Measurements from ENCODE around the gene COL5A2.

Gene COL5A2

DNA sequence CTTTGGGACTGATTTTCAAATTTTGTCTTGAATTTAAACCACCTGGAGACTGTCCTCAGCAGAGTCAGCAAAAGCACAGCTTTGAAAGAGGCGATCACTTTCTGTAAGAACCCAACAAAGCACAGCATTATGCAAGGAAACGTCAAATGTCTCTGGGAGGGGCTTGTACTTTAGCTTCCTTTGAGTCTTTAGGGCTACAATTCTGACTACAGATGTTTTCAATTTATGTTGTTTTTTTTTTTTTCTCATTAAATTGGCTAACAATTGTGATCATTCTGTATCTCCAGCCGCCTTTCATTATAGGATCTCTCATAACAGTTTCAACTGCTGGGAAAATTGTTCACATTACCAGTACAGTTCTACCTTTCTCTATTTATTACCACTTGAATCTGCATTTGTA is 157.1 kb downstream of the COL5A2 start:
- DNase-seq (ENCODE audit: extremely low spot score): no peak
- TF ChIP-seq SUZ12 (IDR thresholded peaks at IDR 0.05) (no peak), L3MBTL2 (conservative IDR thresholded peaks at IDR 0.05) (no peak), FOXK2 (IDR thresholded peaks at IDR 0.05) (no peak), HDGF (IDR thresholded peaks at IDR 0.05; ENCODE audit: borderline replicate concordance) (no peak)
- ChIA-PET POLR2A (no interaction called here), CTCF (interaction anchor here (0.6 kb wide), 1 partner anchor 9 kb away, joined by 4 read pairs; no protein-coding TSS in a partner anchor)

DNA sequence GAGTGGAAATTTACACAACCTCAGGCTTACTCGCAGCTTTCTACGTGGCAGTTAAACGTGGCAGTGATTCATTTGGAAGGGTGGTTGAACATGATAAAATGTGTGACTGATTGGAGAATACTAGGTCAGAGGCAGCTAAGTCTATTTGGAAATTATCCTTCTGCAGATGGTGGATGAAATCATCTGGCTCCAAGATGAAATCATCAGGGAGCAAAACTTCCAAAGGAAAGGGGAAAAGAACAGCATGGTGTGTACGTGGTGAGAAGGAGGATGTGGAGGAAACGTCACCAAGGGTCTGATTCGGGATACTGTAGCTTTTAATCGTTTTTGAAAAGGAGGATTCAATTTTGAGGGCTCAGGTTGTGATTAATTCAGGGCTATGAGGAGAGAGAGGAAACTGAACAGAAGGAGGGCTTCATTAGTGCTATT is 157.5 kb downstream of the COL5A2 start:
- DNase-seq (ENCODE audit: extremely low spot score): no peak
- POLR2A ChIA-PET: no interaction called here

DNA sequence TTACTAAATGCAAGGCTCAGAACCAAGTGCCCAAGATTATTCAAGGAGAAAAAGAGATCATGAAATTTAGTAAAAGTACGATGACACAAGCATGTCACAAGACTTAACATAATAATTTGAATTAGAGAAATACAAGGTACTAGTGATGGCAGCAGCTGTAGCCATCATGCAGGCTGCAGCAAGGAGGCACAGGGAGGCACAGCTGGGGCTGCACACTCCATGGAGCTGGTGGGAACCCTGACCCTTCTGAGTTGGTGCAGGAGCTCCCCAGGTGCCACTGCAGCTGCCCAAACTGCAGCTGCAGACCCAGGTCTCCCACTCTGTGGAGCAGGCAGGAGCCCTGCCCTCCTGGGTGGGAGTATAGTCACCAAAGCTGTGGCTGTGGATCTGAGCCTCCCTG is 159.4 kb downstream of the COL5A2 start:
- TF ChIP-seq L3MBTL2 (conservative IDR thresholded peaks at IDR 0.05): no peak
- no peak for TF ChIP-seq ELF4 (IDR thresholded peaks at IDR 0.05)
- TF ChIP-seq NFRKB (IDR thresholded peaks at IDR 0.05): no peak
- TF ChIP-seq BHLHE40 (IDR thresholded peaks at IDR 0.05; ENCODE audit: borderline replicate concordance): no peak
- TF ChIP-seq ZNF384 (IDR thresholded peaks at IDR 0.05): no peak
- no peak for TF ChIP-seq FOXA1 (IDR thresholded peaks at IDR 0.05)
- no peak for TF ChIP-seq CTBP1 (IDR thresholded peaks at IDR 0.05; ENCODE audit: borderline replicate concordance)
- no peak for TF ChIP-seq FOXK2 (IDR thresholded peaks at IDR 0.05)
- no peak for TF ChIP-seq LEF1 (IDR thresholded peaks at IDR 0.05; ENCODE audit: borderline replicate concordance)
- no peak for TF ChIP-seq TARDBP (IDR thresholded peaks at IDR 0.05)
- TF ChIP-seq SUZ12 (IDR thresholded peaks at IDR 0.05): no peak
- TF ChIP-seq HDGF (IDR thresholded peaks at IDR 0.05; ENCODE audit: borderline replicate concordance): no peak
- TF ChIP-seq SP1 (IDR thresholded peaks at IDR 0.05): no peak
- TF ChIP-seq, protein P1, sequence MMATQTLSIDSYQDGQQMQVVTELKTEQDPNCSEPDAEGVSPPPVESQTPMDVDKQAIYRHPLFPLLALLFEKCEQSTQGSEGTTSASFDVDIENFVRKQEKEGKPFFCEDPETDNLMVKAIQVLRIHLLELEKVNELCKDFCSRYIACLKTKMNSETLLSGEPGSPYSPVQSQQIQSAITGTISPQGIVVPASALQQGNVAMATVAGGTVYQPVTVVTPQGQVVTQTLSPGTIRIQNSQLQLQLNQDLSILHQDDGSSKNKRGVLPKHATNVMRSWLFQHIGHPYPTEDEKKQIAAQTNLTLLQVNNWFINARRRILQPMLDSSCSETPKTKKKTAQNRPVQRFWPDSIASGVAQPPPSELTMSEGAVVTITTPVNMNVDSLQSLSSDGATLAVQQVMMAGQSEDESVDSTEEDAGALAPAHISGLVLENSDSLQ (IDR thresholded peaks at IDR 0.05): no peak
- TF ChIP-seq FOXM1 (IDR thresholded peaks at IDR 0.05; ENCODE audit: borderline replicate concordance): no peak
- no peak for TF ChIP-seq ARNT (IDR thresholded peaks at IDR 0.05)
- DNase-seq (ENCODE audit: extremely low spot score): no peak
- CTCF ChIA-PET: no interaction called here
- POLR2A ChIA-PET: no interaction called here

More for the DNA sequence above, 157.5 kb downstream of the COL5A2 start:
- TF ChIP-seq ARNT (IDR thresholded peaks at IDR 0.05): no peak
- no peak for TF ChIP-seq FOXK2 (IDR thresholded peaks at IDR 0.05)
- no peak for TF ChIP-seq CTBP1 (IDR thresholded peaks at IDR 0.05; ENCODE audit: borderline replicate concordance)
- TF ChIP-seq TARDBP (IDR thresholded peaks at IDR 0.05): no peak
- CTCF ChIA-PET: interaction anchor here (0.6 kb wide), 1 partner anchor 9 kb away, joined by 4 read pairs; no protein-coding TSS in a partner anchor

DNA sequence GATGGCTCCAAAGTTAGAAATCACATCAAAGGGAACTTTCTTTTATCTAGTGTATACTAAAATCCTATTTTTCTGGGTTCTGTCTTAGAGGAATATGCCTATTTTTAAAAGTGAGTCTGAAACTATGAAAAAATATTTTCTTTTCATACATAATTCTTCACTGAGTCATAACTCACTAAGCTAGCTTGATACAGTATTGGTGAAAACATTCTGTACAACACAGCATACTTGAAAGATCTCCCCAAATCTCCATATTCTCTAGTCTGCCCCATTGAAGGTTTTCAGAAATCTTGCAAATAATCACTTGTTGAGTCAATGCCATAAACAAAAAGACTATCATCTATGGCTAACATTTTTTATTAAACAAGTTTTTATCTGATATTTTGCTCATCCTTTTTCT is 160.9 kb downstream of the COL5A2 start:
- POLR2A ChIA-PET: no interaction called here
- no peak for TF ChIP-seq FOXK2 (IDR thresholded peaks at IDR 0.05)
- TF ChIP-seq HDGF (IDR thresholded peaks at IDR 0.05; ENCODE audit: borderline replicate concordance): no peak
- no peak for TF ChIP-seq BHLHE40 (IDR thresholded peaks at IDR 0.05; ENCODE audit: borderline replicate concordance)
- no peak for TF ChIP-seq SUZ12 (IDR thresholded peaks at IDR 0.05)
- TF ChIP-seq LEF1 (IDR thresholded peaks at IDR 0.05; ENCODE audit: borderline replicate concordance): no peak
- TF ChIP-seq SP1 (IDR thresholded peaks at IDR 0.05): no peak
- TF ChIP-seq NFRKB (IDR thresholded peaks at IDR 0.05): no peak
- no peak for TF ChIP-seq ELF4 (IDR thresholded peaks at IDR 0.05)
- no peak for TF ChIP-seq FOXA1 (IDR thresholded peaks at IDR 0.05)
- TF ChIP-seq FOXM1 (IDR thresholded peaks at IDR 0.05; ENCODE audit: borderline replicate concordance): no peak
- TF ChIP-seq ZNF384 (IDR thresholded peaks at IDR 0.05): no peak
- no peak for TF ChIP-seq L3MBTL2 (conservative IDR thresholded peaks at IDR 0.05)
- TF ChIP-seq CTBP1 (IDR thresholded peaks at IDR 0.05; ENCODE audit: borderline replicate concordance): no peak
- no peak for TF ChIP-seq ARNT (IDR thresholded peaks at IDR 0.05)
- CTCF ChIA-PET: interaction anchor here (0.7 kb wide), 1 partner anchor 401 kb away, joined by 3 read pairs; no protein-coding TSS in a partner anchor
- DNase-seq (ENCODE audit: extremely low spot score): no peak

DNA sequence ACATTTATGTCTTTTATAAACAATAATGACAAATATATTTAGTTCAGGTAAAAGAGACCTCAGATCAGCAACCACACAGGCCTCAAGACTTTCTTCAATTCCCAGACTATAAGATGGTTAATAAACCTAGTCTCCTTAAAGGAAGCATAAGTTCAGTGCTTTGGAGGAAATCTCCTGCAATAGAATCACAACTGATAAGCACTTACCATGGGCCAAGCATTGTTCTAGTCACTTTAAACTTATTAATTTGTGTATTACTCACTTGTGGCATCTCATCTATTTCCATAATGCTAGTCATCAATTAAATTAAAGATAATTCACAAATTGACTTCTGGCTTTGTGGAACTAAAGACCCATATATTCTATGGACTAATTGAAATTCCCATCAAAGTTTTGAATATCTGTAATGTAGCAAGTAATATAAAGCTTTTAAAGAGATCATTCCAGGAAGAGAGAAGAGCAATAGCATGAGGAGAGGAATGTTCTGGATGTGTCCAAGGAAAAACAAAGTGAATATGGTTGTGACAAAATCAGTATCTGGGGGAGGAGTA is 163.2 kb downstream of the COL5A2 start:
- CTCF ChIA-PET: no interaction called here
- POLR2A ChIA-PET: no interaction called here
- DNase-seq (ENCODE audit: extremely low spot score): no peak
- TF ChIP-seq TARDBP (IDR thresholded peaks at IDR 0.05): no peak
- no peak for TF ChIP-seq LEF1 (IDR thresholded peaks at IDR 0.05; ENCODE audit: borderline replicate concordance)
- TF ChIP-seq SUZ12 (IDR thresholded peaks at IDR 0.05): no peak
- TF ChIP-seq, protein P1 (IDR thresholded peaks at IDR 0.05): no peak
- no peak for TF ChIP-seq FOXM1 (IDR thresholded peaks at IDR 0.05; ENCODE audit: borderline replicate concordance)
- no peak for TF ChIP-seq CTBP1 (IDR thresholded peaks at IDR 0.05; ENCODE audit: borderline replicate concordance)
- TF ChIP-seq ARNT (IDR thresholded peaks at IDR 0.05): no peak

DNA sequence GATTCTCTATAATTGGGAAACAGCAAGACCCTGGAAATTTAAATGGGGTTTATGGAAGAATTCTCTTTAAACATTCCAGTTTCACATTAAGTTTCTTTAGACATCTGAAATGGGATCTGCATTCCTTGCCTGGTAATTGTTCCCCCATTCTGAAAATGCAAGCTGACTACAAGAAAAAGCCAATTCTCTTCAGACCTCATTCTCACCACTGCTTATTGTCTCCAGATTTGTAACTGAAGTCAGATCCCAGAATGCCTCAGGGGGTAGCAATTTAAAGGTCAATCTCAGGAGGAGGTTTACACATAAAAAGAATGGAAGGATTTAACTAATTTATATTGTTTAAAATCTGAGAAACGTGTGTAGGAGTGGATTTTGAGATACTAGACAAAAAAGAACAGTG is 164.2 kb downstream of the COL5A2 start:
- CTCF ChIA-PET: no interaction called here
- TF ChIP-seq SUZ12 (IDR thresholded peaks at IDR 0.05) (no peak), SP1 (IDR thresholded peaks at IDR 0.05) (no peak), FOXA1 (IDR thresholded peaks at IDR 0.05) (no peak), HDGF (IDR thresholded peaks at IDR 0.05; ENCODE audit: borderline replicate concordance) (no peak), ELF4 (IDR thresholded peaks at IDR 0.05) (no peak)
- no peak for DNase-seq (ENCODE audit: extremely low spot score)
- POLR2A ChIA-PET: no interaction called here

DNA sequence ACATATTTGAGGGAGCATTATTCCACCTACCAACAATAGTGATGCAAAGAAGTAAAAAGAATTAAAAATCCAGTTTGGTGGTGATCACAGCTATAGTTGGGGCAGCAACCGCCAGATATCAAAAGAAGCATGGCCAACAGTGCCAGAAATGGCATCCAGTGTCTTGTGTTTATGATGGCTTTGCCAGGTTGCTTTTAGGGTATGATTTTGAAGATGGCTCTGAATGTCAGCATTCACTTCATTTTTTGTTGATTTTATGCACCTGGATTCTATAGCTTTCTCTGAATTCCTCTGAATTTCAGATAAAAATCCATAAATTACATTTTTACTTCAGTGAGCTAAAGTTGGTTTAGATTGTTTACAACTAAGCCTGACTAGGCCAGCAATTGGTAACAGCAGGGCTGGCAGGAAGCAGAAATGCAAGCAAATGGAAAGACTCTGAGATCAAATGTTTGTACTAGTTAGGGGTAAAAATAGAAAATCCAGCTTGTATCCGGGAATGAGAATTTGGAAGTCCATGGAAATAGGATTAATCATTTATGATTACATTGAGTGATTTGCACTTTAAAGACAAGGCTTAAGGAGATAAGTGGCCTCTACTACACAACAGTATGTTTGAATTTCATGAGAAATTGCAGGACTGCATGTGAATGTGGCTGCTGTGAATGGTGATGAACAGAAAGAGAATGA is 165.0 kb downstream of the COL5A2 start:
- CTCF ChIA-PET: interaction anchor here (0.7 kb wide), 1 partner anchor 389 kb away, joined by 3 read pairs; no protein-coding TSS in a partner anchor
- TF ChIP-seq FOXM1 (IDR thresholded peaks at IDR 0.05; ENCODE audit: borderline replicate concordance): no peak
- no peak for TF ChIP-seq CTBP1 (IDR thresholded peaks at IDR 0.05; ENCODE audit: borderline replicate concordance)
- no peak for TF ChIP-seq NFRKB (IDR thresholded peaks at IDR 0.05)
- no peak for TF ChIP-seq TARDBP (IDR thresholded peaks at IDR 0.05)
- TF ChIP-seq BHLHE40 (IDR thresholded peaks at IDR 0.05; ENCODE audit: borderline replicate concordance): no peak
- TF ChIP-seq LEF1 (IDR thresholded peaks at IDR 0.05; ENCODE audit: borderline replicate concordance): no peak
- no peak for TF ChIP-seq HDGF (IDR thresholded peaks at IDR 0.05; ENCODE audit: borderline replicate concordance)
- TF ChIP-seq SUZ12 (IDR thresholded peaks at IDR 0.05): no peak
- TF ChIP-seq L3MBTL2 (conservative IDR thresholded peaks at IDR 0.05): no peak
- POLR2A ChIA-PET: no interaction called here

More for the DNA sequence above, 165.0 kb downstream of the COL5A2 start:
- no peak for DNase-seq (ENCODE audit: extremely low spot score)
